ENCODE results near the gene CLCN3.

CLCN3 gene

DNA sequence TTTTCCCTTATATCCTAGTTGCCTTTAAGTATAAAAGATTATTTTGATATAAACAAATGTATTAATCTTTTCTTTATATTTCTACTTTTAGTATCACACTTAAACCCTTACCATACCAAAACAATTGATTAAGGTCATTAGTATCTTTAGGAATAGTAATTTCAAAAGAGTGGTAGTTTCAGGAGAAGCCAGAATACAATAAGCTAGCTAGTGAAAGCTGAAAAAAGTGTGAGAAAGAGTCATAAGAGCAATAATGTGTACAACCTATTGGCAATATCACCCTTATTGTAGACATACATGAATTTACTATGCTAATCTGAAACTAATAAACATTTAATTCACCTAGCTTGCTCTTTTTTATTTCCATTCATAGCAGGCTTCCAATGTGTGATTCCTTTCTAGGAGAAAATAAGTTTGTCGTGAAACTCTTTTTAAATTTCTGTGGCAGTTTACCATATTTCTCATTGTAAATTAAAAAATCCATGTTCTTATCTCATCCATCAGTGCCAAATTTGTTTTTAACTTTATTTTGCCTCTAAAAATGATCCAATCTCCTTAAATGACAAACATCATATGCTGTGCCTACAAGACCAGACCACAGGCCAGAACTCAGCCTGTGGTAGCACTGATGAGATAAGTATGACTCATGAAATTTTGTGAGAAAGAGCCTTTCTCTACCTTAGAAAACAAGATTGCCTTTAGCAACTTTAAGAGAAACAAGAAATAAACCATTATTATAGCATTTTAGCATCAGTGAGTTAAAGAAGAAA lies 16.1 kb upstream of the CLCN3 start:
- no peaks in the 10 kb centered on the region for H3K27me3 ChIP-seq (replicated peaks)
- H3K36me3 ChIP-seq (replicated peaks), result no peaks in the 10 kb centered on the region
- DNase-seq, result peak; percentile 77
- H3K4me3 ChIP-seq (ENCODE audit: low read depth, low read length), result no peak overlapping the region
- peak overlapping the region; percentile 75 for H3K27ac ChIP-seq
- TF ChIP-seq, protein P1, sequence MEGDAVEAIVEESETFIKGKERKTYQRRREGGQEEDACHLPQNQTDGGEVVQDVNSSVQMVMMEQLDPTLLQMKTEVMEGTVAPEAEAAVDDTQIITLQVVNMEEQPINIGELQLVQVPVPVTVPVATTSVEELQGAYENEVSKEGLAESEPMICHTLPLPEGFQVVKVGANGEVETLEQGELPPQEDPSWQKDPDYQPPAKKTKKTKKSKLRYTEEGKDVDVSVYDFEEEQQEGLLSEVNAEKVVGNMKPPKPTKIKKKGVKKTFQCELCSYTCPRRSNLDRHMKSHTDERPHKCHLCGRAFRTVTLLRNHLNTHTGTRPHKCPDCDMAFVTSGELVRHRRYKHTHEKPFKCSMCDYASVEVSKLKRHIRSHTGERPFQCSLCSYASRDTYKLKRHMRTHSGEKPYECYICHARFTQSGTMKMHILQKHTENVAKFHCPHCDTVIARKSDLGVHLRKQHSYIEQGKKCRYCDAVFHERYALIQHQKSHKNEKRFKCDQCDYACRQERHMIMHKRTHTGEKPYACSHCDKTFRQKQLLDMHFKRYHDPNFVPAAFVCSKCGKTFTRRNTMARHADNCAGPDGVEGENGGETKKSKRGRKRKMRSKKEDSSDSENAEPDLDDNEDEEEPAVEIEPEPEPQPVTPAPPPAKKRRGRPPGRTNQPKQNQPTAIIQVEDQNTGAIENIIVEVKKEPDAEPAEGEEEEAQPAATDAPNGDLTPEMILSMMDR (IDR thresholded peaks at IDR 0.05; ENCODE audit: low read depth, low read length, missing control alignments), result no peak
- in situ Hi-C loops (cut with HindIII; ENCODE audit: low pct_ligation_motif_present, low sequenced_read_pairs), result no loop called here

DNA sequence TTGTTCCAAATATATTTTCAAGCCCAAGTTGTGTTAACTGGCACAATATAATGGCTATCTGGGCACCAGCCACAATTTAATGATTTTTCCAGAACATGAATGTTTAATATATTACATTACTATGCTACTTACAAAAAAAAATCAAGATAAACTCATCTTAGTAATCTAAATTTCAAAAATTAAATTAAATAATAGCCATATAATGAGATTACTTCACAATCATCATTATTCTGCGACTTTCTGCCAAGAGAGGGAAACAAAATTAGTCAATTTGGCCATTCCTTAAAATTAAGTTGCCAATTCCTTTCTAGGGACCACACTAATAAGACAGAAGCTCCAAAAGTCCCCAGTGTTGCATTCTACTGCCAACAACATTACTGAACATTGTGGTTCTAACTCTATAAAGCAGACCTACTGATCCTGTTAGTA lies 15.5 kb upstream of the CLCN3 start:
- DNase-seq, result no peak
- Histone ChIP-seq H3K27me3 (replicated peaks) (no peaks in the 10 kb centered on the region), H3K27ac (peak overlapping the region; percentile 75), H3K36me3 (replicated peaks) (no peaks in the 10 kb centered on the region), H3K4me3 (ENCODE audit: low read depth, low read length) (no peak overlapping the region)
- in situ Hi-C loops (cut with HindIII; ENCODE audit: low pct_ligation_motif_present, low sequenced_read_pairs), result no loop called here
- TF ChIP-seq, protein P1 (IDR thresholded peaks at IDR 0.05; ENCODE audit: low read depth, low read length, missing control alignments), result no peak

DNA sequence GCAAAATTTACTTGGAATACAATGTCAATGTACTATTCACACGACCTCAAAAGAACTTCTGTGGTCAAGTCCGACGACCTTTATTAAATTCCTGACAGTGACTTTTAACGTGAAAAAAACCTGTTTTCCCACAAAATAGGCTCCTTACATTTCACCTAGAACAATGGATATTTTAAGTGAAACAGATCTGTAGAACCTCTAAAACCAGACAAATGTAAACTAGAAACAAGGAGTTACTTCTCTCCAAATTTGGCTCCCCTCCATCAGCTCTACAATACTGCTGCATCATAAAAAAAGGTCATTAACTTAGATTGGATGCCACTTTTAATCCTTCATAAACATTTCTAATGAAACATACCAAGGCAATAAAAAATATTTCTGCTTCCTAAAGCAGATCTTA lies 9.2 kb upstream of the CLCN3 start:
- Histone ChIP-seq H3K4me3 (ENCODE audit: low read depth, low read length) (peak overlapping the region; percentile 94), H3K27ac (no peak overlapping the region), H3K36me3 (replicated peaks) (no peaks in the 10 kb centered on the region), H3K27me3 (replicated peaks) (no peaks in the 10 kb centered on the region)
- TF ChIP-seq, protein P1 (IDR thresholded peaks at IDR 0.05; ENCODE audit: low read depth, low read length, missing control alignments), result no peak
- in situ Hi-C loops (cut with HindIII; ENCODE audit: low pct_ligation_motif_present, low sequenced_read_pairs), result no loop called here
- DNase-seq, result no peak

DNA sequence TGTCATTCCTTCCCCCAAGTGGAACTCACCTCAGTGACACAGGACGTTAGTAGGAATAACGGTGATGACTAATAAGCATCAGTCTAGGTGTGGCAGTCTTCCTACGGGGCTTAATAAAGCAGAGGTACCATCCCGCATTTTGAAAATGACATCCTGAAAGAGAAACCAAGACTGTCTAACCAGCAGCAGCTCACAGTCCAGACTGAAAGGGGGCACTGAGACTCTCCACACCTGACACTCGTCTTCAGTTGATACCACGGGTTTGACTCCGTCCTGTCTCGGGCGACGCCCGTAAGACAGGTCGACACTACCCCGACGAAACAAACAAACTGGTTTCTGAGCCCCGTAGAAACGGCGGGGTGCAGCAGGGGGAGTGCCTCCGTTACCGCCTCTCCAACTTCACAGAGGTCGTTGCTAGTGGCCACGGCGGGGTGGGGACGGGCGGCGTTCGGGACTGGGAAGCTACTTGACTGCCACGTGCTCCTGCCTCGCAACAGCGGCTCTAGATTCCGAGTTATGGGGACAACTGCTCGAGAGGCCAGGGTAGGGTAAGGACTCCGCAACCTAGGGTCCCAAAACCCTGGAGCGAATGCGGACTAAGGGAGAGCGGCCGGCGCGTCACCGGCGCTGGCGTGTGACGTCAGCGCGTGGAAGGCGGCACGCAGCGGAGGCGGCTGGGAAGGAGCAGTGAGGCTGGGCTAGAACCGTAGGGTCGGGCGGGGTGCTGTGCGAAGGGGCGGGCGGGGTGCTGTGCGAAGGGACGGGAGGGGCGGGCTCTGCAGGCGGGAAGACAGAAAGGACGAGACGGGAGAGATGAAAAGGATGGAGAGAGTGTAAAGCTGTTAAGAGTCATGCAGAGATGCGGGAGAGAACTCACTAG lies 8.1 kb upstream of the CLCN3 start, which contains the start of gene NEK1:
Gene NEK1 (minus strand): TSS at position 593 of the 880 bp plus-strand sequence. CDS start 9,953 bp downstream, outside the sequence.
- in situ Hi-C loops (cut with HindIII; ENCODE audit: low pct_ligation_motif_present, low sequenced_read_pairs), result no loop called here
- Histone ChIP-seq H3K4me3 (ENCODE audit: low read depth, low read length) (peak within 1 kb of the TSS; percentile 94), H3K27me3 (replicated peaks) (no peaks in the 10 kb centered on the region), H3K36me3 (replicated peaks) (no peaks in the 10 kb centered on the region), H3K27ac (peak within 1 kb of the TSS; percentile 95)
- peak; percentile 84 for DNase-seq
- TF ChIP-seq, protein P1 (IDR thresholded peaks at IDR 0.05; ENCODE audit: low read depth, low read length, missing control alignments), result no peak

DNA sequence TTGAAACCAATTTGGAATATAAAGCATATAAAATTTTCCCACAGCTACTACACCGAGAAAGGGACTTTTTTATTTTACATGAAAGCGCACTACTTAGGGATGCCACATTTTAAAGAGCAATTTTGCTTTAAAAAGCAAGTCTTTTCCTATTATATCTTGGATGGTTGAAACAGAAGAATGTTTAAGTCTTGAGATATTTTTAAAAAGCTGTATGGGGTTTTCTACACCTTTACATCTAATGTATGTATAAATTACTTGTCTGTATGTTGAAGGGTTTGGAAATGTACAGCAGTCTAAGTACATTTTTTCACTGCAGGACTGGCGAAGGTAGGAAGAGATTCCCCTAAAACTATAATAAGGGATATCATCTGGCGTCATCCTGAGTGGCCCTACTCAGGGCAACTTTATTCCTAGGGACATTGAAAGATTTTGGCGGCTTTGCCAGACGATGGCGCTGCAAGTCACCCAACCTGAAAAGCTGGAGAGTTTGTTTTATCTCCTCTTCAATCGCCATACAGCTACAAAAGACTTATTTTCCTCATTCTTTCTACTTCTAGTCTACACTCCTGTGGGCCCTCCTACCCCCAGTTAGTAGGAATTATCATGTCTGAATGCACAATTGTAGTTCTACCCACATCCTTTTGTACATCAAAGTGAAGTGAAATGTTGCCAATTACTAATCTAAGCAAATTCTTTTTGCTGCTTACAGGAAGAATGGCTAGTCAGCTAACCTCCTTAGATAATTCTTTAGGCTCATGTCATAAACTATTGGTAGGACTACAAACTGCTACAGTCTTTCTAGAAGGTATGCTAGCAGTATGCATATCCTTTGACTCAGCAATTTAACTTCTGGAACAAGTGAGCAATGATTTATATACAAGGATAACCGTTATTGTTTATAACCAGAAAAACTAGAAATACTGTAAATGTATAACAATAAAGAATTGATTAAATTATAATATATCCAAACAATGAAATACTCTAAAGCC lies 7.2 kb upstream of the CLCN3 start:
- in situ Hi-C loops (cut with HindIII; ENCODE audit: low pct_ligation_motif_present, low sequenced_read_pairs), result no loop called here
- TF ChIP-seq, protein P1 (IDR thresholded peaks at IDR 0.05; ENCODE audit: low read depth, low read length, missing control alignments), result peak; percentile 85

More for the DNA sequence above, 7.2 kb upstream of the CLCN3 start:
- H3K27me3 ChIP-seq (replicated peaks), result no peaks in the 10 kb centered on the region
- H3K4me3 ChIP-seq (ENCODE audit: low read depth, low read length), result peak overlapping the region; percentile 94
- no peaks in the 10 kb centered on the region for H3K36me3 ChIP-seq (replicated peaks)
- DNase-seq, result peak; percentile 82
- peak overlapping the region; percentile 95 for H3K27ac ChIP-seq
